GM12878 (cell line): Measurements from ENCODE around the gene RAB3A. TPM values are rescaled to one million over a fixed set of nuclear protein-coding genes. Genes with fewer than 3 reads are reported as not detected.

Experiments
- ATAC-seq: fragments of 200-7000 bp; cut with Tn5 transposase; 3 replicates; pipeline ENCODE4 v1.9.1; 2020; ENCODE audit warnings: mild to moderate bottlenecking, moderate library complexity
- BruUV-seq: library from RNA; stranded (reverse); fragments of 400-500 nt; replicated peaks from 2 replicates; lab custom pipeline; 2021; lab: Mats Ljungman, UMichigan
- CTCF ChIA-PET: fragments of 300-600 bp; sonication (Branson Sonifier 250); formaldehyde crosslinking; extraction: SDS; loops from one replicate; lab custom pipeline; 2021; ENCODE audit warnings: inconsistent platforms; lab: Yijun Ruan, JAX
- POLR2A ChIA-PET: fragments of 350-600 bp; formaldehyde crosslinking; extraction: SDS; loops from one replicate; lab custom pipeline; 2021; ENCODE audit warnings: inconsistent platforms; lab: Charles Lee
- RAD21 ChIA-PET: fragments of 300-600 bp; sonication (Branson Sonifier 250); formaldehyde crosslinking; loops from one replicate; lab custom pipeline; 2023; ENCODE audit warnings: antibody characterized with exemption; ENCODE audit not compliant: unreplicated experiment; lab: Charles Lee
- SMC1A ChIA-PET: fragments of 300-600 bp; sonication (Branson Sonifier 250); formaldehyde crosslinking; loops from one replicate; lab custom pipeline; 2023; ENCODE audit not compliant: unreplicated experiment, uncharacterized antibody; lab: Charles Lee
- DNase-seq: peaks from one replicate; pipeline ENCODE4 v3.0.0-alpha.2; 2011; ENCODE audit warnings: low read depth, low spot score
- FAIRE-seq: peaks from 3 replicates; lab custom pipeline; 2011; peaks lifted over from hg19 to GRCh38; lab: Jason Lieb, UNC
- H2AFZ ChIP-seq: 2 replicates; pipeline ENCODE4 v1.6.0; 2011; ENCODE audit warnings: low read depth, low read length, control low read depth; ENCODE audit not compliant: control insufficient read depth
- H3K27ac ChIP-seq: 2 replicates; pipeline ENCODE4 v1.5.1; 2011; ENCODE audit warnings: control low read depth; ENCODE audit not compliant: control insufficient read depth, insufficient read depth
- H3K27me3 ChIP-seq, 2 experiments: replicated peaks in 1 of 2; 2 replicates each; pipeline versions ENCODE4 v1.6.0 to v1.6.1; 2011; ENCODE audit warnings: low read length in 1 of 2; ENCODE audit not compliant: control insufficient read depth in 2 of 2, insufficient read depth in 2 of 2
- H3K36me3 ChIP-seq, 2 experiments: 2 replicates each; pipeline ENCODE4 v1.5.1; 2011; ENCODE audit warnings: low read length in 1 of 2; ENCODE audit not compliant: control insufficient read depth in 2 of 2, insufficient read depth in 2 of 2
- H3K4me1 ChIP-seq: 2 replicates; pipeline ENCODE4 v1.6.1; 2011; ENCODE audit warnings: mild to moderate bottlenecking, low read length, moderate library complexity, mixed read lengths; ENCODE audit not compliant: control insufficient read depth, insufficient read depth
- H3K4me2 ChIP-seq: 2 replicates; pipeline ENCODE4 v1.6.0; 2011; ENCODE audit warnings: control low read depth; ENCODE audit not compliant: control insufficient read depth, insufficient read depth
- H3K4me3 ChIP-seq: fragments of 200-600 bp; sonication (generic); 2 replicates; pipeline ENCODE4 v1.5.1; 2016
- H3K79me2 ChIP-seq: 2 replicates; pipeline ENCODE4 v1.6.0; 2011; ENCODE audit warnings: low read length; ENCODE audit not compliant: control insufficient read depth, insufficient read depth
- H3K9ac ChIP-seq: 2 replicates; pipeline ENCODE4 v1.8.0; 2011; ENCODE audit warnings: low read length, control low read depth, mixed read lengths; ENCODE audit not compliant: control insufficient read depth, insufficient read depth
- H3K9me3 ChIP-seq: replicated peaks from 3 replicates; pipeline ENCODE4 v1.5.1; 2011; ENCODE audit warnings: mild to moderate bottlenecking, low read length; ENCODE audit not compliant: control insufficient read depth, insufficient read depth
- H4K20me1 ChIP-seq: 2 replicates; pipeline ENCODE4 v1.6.0; 2011; ENCODE audit not compliant: control insufficient read depth, insufficient read depth
- CHD4 ChIP-seq: fragments of 200-600 bp; sonication (generic); IDR thresholded peaks from 2 replicates; pipeline ENCODE4 v1.6.1; 2016; ENCODE audit warnings: mild to moderate bottlenecking
- MYC ChIP-seq: IDR thresholded peaks from 2 replicates; pipeline ENCODE4 v1.6.1; 2011; ENCODE audit warnings: mild to moderate bottlenecking, low read length, moderate library complexity, inconsistent platforms; ENCODE audit not compliant: insufficient read depth, insufficient replicate concordance, insufficient read length, severe bottlenecking
- NKRF ChIP-seq: fragments of 450-650 bp; conservative IDR thresholded peaks from 2 replicates; pipeline ENCODE4 v1.6.1; 2017; ENCODE audit warnings: mild to moderate bottlenecking, moderate library complexity
- NR2F1 ChIP-seq: fragments of 450-650 bp; conservative IDR thresholded peaks from 2 replicates; pipeline ENCODE4 v1.6.1; 2017; ENCODE audit warnings: mild to moderate bottlenecking
- POLR2A ChIP-seq: IDR thresholded peaks from 2 replicates; pipeline ENCODE4 v1.6.1; 2011; ENCODE audit warnings: low read depth, mild to moderate bottlenecking, low read length
- RB1 ChIP-seq: fragments of 450-650 bp; formaldehyde crosslinking; IDR thresholded peaks from 2 replicates; pipeline ENCODE4 v1.6.1; 2017; ENCODE audit warnings: mild to moderate bottlenecking, borderline replicate concordance
- SRF ChIP-seq, 2 experiments: IDR thresholded peaks; 2 replicates each; pipeline ENCODE4 v1.6.1; 2011; ENCODE audit warnings: low read depth in 2 of 2, low read length in 2 of 2, mild to moderate bottlenecking in 1 of 2, moderate library complexity in 1 of 2
- TCF3 ChIP-seq: IDR thresholded peaks from 2 replicates; pipeline ENCODE4 v1.6.1; 2012; ENCODE audit warnings: low read depth, mild to moderate bottlenecking, low read length, borderline replicate concordance; ENCODE audit not compliant: insufficient read depth
- ZSCAN29 ChIP-seq: fragments of 450-650 bp; IDR thresholded peaks from 2 replicates; pipeline ENCODE4 v1.6.1; 2017; ENCODE audit warnings: mild to moderate bottlenecking, moderate library complexity
- WGBS: methylation state at CpG from one replicate; pipeline ENCODE4 v1.1.6; 2016; ENCODE audit warnings: low lambda C conversion rate; ENCODE audit not compliant: insufficient replicate concordance, insufficient coverage; ENCODE audit errors: missing lambda C conversion rate; 5-methylcytosine and 5-hydroxymethylcytosine counted together
- in situ Hi-C: fragments of 300-500 bp; cut with MboI; formaldehyde crosslinking; loops from 9 replicates; pipeline ENCODE4 v1.14.3; 2018; ENCODE audit warnings: mixed read lengths
- intact Hi-C: fragments of 100-400 bp; cut with micrococcal nuclease; formaldehyde crosslinking; loops from one replicate; pipeline ENCODE4 v1.14.2; 2022; ENCODE audit not compliant: unreplicated experiment
- polyA plus RNA-seq, 11 experiments: library from polyadenylated mRNA; depleted of rRNA in 4 of 11; unstranded in 6 of 11; stranded (reverse) in 5 of 11; fragments of >200 nt; fragmentation: Nextera tagmentation in 4 of 11; fragmentation: Illumina TruSeq in 1 of 11; extraction: Ambion mirVana in 4 of 11; extraction: Trizol in 1 of 11; gene quantifications; 1 replicate in 1 of 11; 2 replicates in 10 of 11; pipeline versions ENCODE4 v1.2.1 to v1.2.3, GENCODE V29; 2011 to 2016; ENCODE audit warnings: inconsistent platforms in 2 of 11, missing spikeins in 2 of 11, low read depth in 1 of 11
- total RNA-seq, 4 experiments: library from RNA; depleted of rRNA in 3 of 4; stranded (reverse); fragments of >200 nt in 3 of 4; fragmentation: Illumina TruSeq in 1 of 4; extraction: Trizol in 1 of 4; gene quantifications; 2 replicates each; pipeline versions ENCODE4 v1.2.1 to v1.2.3, GENCODE V29; 2013 to 2021
- TF ChIP-seq, protein P1 (sequence below): fragments of 450-650 bp; IDR thresholded peaks from 2 replicates; pipeline ENCODE4 v1.6.1; 2017; ENCODE audit warnings: mild to moderate bottlenecking, moderate library complexity
- TF ChIP-seq, protein P2 (sequence below), 3 experiments: IDR thresholded peaks in 2 of 3; conservative IDR thresholded peaks in 1 of 3; 2 replicates each; pipeline ENCODE4 v1.5.1; 2011; ENCODE audit warnings: low read depth in 3 of 3, low read length in 3 of 3, mild to moderate bottlenecking in 3 of 3, control low read depth in 2 of 3, moderate library complexity in 2 of 3, inconsistent platforms in 1 of 3, mixed read lengths in 1 of 3; ENCODE audit not compliant: control insufficient read depth in 2 of 3, insufficient read depth in 1 of 3; ENCODE audit errors: extremely low read depth in 1 of 3
- TF ChIP-seq, protein P3 (sequence below): IDR thresholded peaks from 2 replicates; pipeline ENCODE4 v1.6.1; 2012; ENCODE audit warnings: low read depth, low read length, improper control_type of control experiment

Gene RAB3A
- total and polyA plus RNA-seq, 10 of the 15 experiments (the other 5 are each of a cell fraction or from before 2014, with no cell fraction given): 0.07 to 3.5 (median 1.2) TPM; not detected in 1

GRCh38 chr19:18160971-18161635 is 42.7 kb downstream of the RAB3A start:
- no peak for DNase-seq
- no peaks in the 10 kb centered on the region for H3K79me2 ChIP-seq
- ChIA-PET SMC1A (interaction anchor here (0.8 to 1.3 kb wide), 4 partner anchors 9 to 154 kb away, joined by 3 to 5 read pairs (median 3); partner anchors contain the start of gene PIK3R2), CTCF (interaction anchor here (0.5 to 3.2 kb wide), 12 partner anchors 7 to 254 kb away, joined by 3 to 22 read pairs (median 4); no protein-coding TSS in a partner anchor), RAD21 (interaction anchor here (0.5 to 1.3 kb wide), 3 partner anchors 44 to 178 kb away, joined by 3 to 5 read pairs (median 4); no protein-coding TSS in a partner anchor), POLR2A (interaction anchor here (1.0 to 1.2 kb wide), 2 partner anchors 52 to 160 kb away, joined by 3 to 4 read pairs; no protein-coding TSS in a partner anchor)
- intact Hi-C loops: no loop called here
- BruUV-seq: no TSS peak
- H3K9me3 ChIP-seq: no peaks in the 10 kb centered on the region
- peak overlapping the region; percentile 60 for H3K9ac ChIP-seq
- H3K27ac ChIP-seq: no peak overlapping the region; the same call in 1 of the 2 replicates
- no peaks in the 10 kb centered on the region for H4K20me1 ChIP-seq
- peaks cover 7% of the 10 kb centered on the region in 2 experiments; a peak in 3 of 4 replicates for H3K36me3 ChIP-seq
- ATAC-seq: peak; percentile 96
- 3% methylated on average over 25 of the region's 66 CpGs for WGBS
- in situ Hi-C loops: no loop called here
- H3K4me2 ChIP-seq: peak overlapping the region; percentile 72
- H3K4me3 ChIP-seq: peak overlapping the region; percentile 70; the same call in 1 of the 2 replicates
- no peaks in the 10 kb centered on the region for H3K27me3 ChIP-seq
- FAIRE-seq: no peak
- H2AFZ ChIP-seq: peak overlapping the region; percentile 53
- H3K4me1 ChIP-seq: 0 out of 2 replicates have a peak, but pooled peaks cover 5% of the 10 kb centered on the region
- TF ChIP-seq NR2F1 (peak; percentile 47), ZSCAN29 (peak; percentile 60; the same call in 1 of the 2 replicates), TCF3 (0 out of 2 replicates have a peak, but pooled peaks have one; percentile 35), POLR2A (peak; percentile 74; the same call in 1 of the 2 replicates), SRF (IDR thresholded peaks at IDR 0.05; ENCODE audit: low read depth in 2 of 2, low read length in 2 of 2) (no peak), CHD4 (no peak), RB1 (peak; percentile 56; the same call in 1 of the 2 replicates), MYC (peak; percentile 33), NKRF (0 out of 2 replicates have a peak, but pooled peaks have one; percentile 31)
- TF ChIP-seq, protein P1, sequence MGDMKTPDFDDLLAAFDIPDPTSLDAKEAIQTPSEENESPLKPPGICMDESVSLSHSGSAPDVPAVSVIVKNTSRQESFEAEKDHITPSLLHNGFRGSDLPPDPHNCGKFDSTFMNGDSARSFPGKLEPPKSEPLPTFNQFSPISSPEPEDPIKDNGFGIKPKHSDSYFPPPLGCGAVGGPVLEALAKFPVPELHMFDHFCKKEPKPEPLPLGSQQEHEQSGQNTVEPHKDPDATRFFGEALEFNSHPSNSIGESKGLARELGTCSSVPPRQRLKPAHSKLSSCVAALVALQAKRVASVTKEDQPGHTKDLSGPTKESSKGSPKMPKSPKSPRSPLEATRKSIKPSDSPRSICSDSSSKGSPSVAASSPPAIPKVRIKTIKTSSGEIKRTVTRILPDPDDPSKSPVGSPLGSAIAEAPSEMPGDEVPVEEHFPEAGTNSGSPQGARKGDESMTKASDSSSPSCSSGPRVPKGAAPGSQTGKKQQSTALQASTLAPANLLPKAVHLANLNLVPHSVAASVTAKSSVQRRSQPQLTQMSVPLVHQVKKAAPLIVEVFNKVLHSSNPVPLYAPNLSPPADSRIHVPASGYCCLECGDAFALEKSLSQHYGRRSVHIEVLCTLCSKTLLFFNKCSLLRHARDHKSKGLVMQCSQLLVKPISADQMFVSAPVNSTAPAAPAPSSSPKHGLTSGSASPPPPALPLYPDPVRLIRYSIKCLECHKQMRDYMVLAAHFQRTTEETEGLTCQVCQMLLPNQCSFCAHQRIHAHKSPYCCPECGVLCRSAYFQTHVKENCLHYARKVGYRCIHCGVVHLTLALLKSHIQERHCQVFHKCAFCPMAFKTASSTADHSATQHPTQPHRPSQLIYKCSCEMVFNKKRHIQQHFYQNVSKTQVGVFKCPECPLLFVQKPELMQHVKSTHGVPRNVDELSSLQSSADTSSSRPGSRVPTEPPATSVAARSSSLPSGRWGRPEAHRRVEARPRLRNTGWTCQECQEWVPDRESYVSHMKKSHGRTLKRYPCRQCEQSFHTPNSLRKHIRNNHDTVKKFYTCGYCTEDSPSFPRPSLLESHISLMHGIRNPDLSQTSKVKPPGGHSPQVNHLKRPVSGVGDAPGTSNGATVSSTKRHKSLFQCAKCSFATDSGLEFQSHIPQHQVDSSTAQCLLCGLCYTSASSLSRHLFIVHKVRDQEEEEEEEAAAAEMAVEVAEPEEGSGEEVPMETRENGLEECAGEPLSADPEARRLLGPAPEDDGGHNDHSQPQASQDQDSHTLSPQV: no peak
- TF ChIP-seq, protein P2, sequence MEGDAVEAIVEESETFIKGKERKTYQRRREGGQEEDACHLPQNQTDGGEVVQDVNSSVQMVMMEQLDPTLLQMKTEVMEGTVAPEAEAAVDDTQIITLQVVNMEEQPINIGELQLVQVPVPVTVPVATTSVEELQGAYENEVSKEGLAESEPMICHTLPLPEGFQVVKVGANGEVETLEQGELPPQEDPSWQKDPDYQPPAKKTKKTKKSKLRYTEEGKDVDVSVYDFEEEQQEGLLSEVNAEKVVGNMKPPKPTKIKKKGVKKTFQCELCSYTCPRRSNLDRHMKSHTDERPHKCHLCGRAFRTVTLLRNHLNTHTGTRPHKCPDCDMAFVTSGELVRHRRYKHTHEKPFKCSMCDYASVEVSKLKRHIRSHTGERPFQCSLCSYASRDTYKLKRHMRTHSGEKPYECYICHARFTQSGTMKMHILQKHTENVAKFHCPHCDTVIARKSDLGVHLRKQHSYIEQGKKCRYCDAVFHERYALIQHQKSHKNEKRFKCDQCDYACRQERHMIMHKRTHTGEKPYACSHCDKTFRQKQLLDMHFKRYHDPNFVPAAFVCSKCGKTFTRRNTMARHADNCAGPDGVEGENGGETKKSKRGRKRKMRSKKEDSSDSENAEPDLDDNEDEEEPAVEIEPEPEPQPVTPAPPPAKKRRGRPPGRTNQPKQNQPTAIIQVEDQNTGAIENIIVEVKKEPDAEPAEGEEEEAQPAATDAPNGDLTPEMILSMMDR (IDR thresholded peaks at IDR 0.05 in 2 of 3, conservative IDR thresholded peaks at IDR 0.05 in 1 of 3; ENCODE audit: control insufficient read depth in 2 of 3, extremely low read depth in 1 of 3, insufficient read depth in 1 of 3, low read depth in 3 of 3, low read length in 3 of 3): peak; percentile 42 to 79 (median 55)
- TF ChIP-seq, protein P3, sequence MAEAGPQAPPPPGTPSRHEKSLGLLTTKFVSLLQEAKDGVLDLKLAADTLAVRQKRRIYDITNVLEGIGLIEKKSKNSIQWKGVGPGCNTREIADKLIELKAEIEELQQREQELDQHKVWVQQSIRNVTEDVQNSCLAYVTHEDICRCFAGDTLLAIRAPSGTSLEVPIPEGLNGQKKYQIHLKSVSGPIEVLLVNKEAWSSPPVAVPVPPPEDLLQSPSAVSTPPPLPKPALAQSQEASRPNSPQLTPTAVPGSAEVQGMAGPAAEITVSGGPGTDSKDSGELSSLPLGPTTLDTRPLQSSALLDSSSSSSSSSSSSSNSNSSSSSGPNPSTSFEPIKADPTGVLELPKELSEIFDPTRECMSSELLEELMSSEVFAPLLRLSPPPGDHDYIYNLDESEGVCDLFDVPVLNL: no peak
